CD4-positive, alpha-beta T cell treated with Interleukin-10 for 1 hour (primary cell): ENCODE measurements around the gene APOL4.
"Not testable (repeated sequence)": the region's sequence is repeated elsewhere in the genome, so short reads cannot be mapped to it uniquely, and the experiment has no call there.

Experiments used
- DNase-seq: peaks from one replicate; pipeline ENCODE4 v3.0.0-alpha.2; 2020

APOL4 gene

GRCh38 chr22:36182056-36182455, 19.6 kb downstream of the APOL4 start:
- no peak for DNase-seq

GRCh38 chr22:36180928-36181327, 20.7 kb downstream of the APOL4 start:
- DNase-seq: no peak

- DNase-seq: peak; percentile 86
These were observed 21.4 kb downstream of the APOL4 start for GRCh38 chr22:36180038-36180880.

GRCh38 chr22:36177160-36177559, 24.4 kb downstream of the APOL4 start:
- DNase-seq: no peak

- DNase-seq: no peak
These were observed 25.7 kb downstream of the APOL4 start for GRCh38 chr22:36175892-36176291.

GRCh38 chr22:36171941-36172340, 29.7 kb downstream of the APOL4 start:
- DNase-seq: no peak

GRCh38 chr22:36166518-36167220, 34.9 kb downstream of the APOL4 start:
- DNase-seq: no peak

GRCh38 chr22:36166086-36166485, 35.5 kb downstream of the APOL4 start:
- DNase-seq: no peak

GRCh38 chr22:36165141-36165540, 36.5 kb downstream of the APOL4 start:
- DNase-seq: no peak

GRCh38 chr22:36164621-36165020, 37.0 kb downstream of the APOL4 start:
- no peak for DNase-seq

- DNase-seq: no peak
These were observed 38.1 kb downstream of the APOL4 start for GRCh38 chr22:36163497-36163896.

- peak; percentile 78 for DNase-seq
These were observed 39.2 kb downstream of the APOL4 start for GRCh38 chr22:36162127-36163034.

GRCh38 chr22:36161793-36162126, 39.8 kb downstream of the APOL4 start:
- not testable (repeated sequence) for DNase-seq

GRCh38 chr22:36160499-36160942, 41.1 kb downstream of the APOL4 start, which contains the start of gene APOL3:
APOL3 (minus strand) TSS chr22:36160755; CDS start chr22:36149055, 11,700 bp downstream.
- DNase-seq: peak; percentile 72

- DNase-seq: peak; percentile 85
These were observed 44.8 kb downstream of the APOL4 start for GRCh38 chr22:36156515-36157419.

GRCh38 chr22:36156119-36156514, 45.5 kb downstream of the APOL4 start:
- DNase-seq: no peak

- DNase-seq: no peak
These were observed 45.9 kb downstream of the APOL4 start for GRCh38 chr22:36155702-36156101.

GRCh38 chr22:36154423-36154945, 47.1 kb downstream of the APOL4 start:
- no peak for DNase-seq

GRCh38 chr22:36153501-36154422, 47.8 kb downstream of the APOL4 start:
- DNase-seq: no peak

- DNase-seq: not testable (repeated sequence)
These were observed 48.8 kb downstream of the APOL4 start for GRCh38 chr22:36152821-36153220.

- no peak for DNase-seq
These were observed 49.5 kb downstream of the APOL4 start for GRCh38 chr22:36152088-36152487.
